Umbilical cord (tissue), 2 donors: ENCODE results near the gene COL20A1. TPM values are rescaled to one million over a fixed set of nuclear protein-coding genes. Genes with fewer than 3 reads are reported as not detected.
A peak's percentile ranks its signal among the peaks of the same experiment; 100 is the strongest.

ENCODE experiments used
- DNase-seq: peaks from one replicate; pipeline ENCODE4 v3.0.0-alpha.2; 2015; ENCODE audit warnings: low spot score
- total RNA-seq: library from RNA; depleted of rRNA; stranded (reverse); fragments of >200 nt; gene quantifications from one replicate; pipeline ENCODE4 v1.2.3, GENCODE V29; 2014; ENCODE audit warnings: low replicate concordance; ENCODE audit not compliant: insufficient read depth

Gene COL20A1
- total RNA-seq, 1 donor from 2014 or later, result 1.2 TPM

DNA sequence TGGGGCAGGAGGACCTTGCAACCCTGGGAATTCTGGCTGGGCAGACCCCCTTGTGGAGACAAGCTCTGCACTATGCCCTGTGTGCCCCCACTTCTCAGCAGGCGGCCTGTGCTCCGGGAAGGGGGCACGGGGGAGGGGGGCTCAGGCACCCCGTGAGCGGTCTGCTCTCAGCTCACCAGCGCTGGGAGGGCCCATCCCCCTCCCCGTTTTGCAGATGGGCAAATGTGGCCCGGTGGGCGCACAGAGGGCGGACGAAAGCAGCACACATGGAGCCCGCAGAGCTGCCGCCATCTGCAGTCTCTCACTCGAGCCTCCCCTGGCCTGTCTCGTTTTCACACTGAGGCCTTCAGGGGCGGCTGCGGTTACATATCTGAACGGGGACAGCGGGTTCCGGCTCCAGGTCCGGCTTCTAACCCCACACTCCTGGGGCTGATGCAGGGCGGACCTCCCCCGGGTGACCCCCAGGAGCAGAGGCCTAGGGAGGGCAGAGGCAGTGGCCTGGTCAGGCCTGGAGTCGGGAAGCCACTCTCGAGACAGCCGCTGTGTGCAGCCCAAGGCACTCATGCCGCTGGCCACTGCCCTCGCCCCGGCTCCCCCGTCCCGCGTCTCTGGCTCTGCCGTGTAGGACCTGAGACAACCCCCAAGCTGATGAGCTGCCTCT lies 54.2 kb downstream of the COL20A1 start:
- DNase-seq, result no peak

DNA sequence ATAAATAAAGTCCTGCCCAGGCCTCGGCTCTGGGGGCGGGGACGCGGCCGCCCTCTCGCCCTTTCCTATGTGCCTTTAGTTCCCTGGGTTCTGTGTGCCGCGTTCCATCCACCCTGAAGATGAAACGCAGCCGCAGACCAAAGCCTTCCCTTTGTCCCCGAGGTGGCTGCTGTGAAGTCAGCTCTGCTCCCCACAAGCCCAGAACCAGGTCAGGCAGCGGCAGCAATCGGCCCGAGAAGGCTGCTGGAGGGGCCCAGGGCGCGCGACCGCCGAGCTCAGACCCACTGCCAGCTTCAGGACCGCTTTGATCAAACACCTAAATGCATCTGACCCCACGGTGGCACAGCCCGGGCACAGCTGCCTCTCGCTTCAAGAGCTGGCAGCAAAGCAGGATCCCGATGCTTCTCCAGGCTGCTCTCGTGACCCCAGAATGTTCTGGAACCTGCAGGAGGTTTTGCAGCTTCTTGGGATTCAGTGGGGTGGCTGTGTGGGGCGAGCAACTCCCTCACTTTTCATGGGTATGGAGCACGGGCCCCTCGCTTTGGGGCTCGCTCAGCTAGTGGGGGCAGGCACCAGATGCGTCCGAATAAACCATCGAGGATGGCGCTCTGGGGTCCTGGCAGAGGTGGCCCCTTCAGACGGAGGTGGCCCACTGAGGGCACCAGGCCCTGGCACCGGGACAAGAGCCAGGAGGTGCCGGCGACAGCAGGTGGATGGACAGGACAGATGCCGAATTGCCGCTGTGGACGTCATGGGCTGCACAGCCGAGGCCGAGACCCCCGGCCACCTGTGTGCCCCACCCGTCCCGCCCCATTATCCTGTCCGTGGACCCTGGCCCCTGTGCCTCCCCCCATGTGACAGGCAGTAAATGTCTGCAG lies 55.2 kb downstream of the COL20A1 start:
- DNase-seq, result no peak

- no peak for DNase-seq
Observed at GRCh38 chr20:63348828-63349515, 56.0 kb downstream of the COL20A1 start.

- no peak for DNase-seq
Observed at GRCh38 chr20:63349516-63349895, 56.5 kb downstream of the COL20A1 start.

- DNase-seq, result no peak
Observed at GRCh38 chr20:63350196-63350595, 57.2 kb downstream of the COL20A1 start.

GRCh38 chr20:63350597-63351325 lies 57.8 kb downstream of the COL20A1 start:
- no peak for DNase-seq

DNA sequence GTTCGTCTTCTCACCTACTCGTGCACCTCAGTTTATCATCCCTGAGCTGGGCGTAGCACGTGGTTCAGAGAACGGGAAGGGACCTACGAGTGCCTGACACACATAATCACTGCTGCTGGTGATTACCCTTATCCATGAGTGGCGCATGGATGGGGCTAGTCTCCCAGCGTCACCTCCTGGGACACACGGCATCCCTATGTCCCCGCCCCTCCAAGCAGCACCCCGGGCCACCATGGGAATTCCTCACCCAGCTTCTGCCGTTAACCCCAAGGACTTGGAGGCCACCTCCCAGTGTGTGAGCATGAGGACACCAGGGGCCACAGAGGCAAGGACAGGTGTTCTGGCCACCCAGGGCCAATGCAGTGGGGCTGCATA lies 58.3 kb downstream of the COL20A1 start:
- no peak for DNase-seq

DNA sequence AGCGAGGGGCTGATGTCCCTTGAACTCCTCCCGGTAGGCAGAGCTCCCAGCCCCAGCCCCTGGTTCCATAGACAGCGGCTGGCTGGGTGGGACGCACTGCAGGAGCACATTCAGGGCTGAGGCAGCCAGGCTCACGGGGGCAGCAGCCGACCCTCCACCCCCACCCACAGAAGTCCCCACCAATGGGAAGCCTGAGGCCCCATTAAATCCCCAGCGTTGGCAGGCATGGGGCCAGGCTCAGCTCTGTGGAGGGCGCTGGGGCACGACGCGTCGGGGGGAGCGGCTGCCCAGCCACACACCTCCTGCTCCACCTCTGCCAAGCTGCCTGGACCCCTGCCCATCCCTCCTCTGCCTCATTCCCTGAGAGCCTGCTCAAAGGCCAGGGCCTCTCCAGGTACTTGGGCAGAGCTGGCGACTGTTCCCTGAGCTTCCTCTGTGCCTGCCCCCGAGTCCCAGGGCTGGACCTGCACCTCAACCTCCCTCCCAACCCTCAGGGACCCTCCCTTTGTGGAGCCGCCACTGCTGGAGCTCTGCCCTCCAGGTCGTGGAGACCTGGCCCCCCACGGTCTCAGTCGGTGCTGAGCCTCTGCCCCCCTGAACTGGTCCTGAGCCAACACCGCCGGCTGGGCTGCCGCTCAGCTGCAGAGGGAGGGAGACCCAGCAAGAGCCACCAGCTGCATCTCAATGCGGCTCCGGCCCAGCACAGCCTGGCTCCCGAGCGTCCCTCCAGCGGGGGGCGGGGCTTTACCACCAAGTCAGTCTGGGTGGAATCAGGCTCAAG lies 59.0 kb downstream of the COL20A1 start:
- DNase-seq, result peak; percentile 48

GRCh38 chr20:63352811-63353221 lies 59.8 kb downstream of the COL20A1 start:
- DNase-seq, result no peak

DNA sequence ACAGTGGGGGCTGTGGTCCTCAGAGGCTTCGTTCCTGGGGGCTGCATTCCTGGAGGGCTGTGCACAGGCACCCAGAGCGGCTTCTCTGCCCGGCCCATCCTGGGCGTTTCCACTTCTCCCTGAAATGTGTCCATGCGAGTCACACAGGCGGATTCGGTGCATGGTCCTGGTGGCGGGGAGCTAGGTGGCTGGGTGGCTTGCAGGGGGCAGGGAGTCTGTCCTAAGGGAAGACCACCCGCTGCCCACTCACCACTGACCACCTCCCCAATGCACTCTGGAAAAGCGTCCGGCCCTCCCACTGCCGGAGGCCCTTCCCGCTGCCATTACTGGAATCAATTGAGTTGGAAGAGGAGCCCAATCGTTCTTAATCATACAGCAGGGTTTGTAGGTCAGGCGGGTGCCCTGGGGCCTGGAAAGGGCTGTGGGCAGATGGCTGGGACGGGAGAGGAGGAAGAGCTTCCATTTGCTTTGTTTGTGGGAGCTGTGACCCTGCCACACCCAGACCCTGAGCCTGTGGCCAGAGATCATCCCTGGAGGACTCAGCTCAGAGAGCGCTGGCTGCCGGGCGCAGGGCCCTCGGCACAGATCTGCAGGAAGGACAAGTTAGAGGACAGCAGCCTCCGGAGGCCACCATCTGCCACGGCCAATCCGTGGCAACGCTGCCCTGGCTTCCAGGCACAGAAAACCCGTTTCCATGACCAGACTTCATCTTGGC lies 61.8 kb downstream of the COL20A1 start:
- DNase-seq, result no peak

DNA sequence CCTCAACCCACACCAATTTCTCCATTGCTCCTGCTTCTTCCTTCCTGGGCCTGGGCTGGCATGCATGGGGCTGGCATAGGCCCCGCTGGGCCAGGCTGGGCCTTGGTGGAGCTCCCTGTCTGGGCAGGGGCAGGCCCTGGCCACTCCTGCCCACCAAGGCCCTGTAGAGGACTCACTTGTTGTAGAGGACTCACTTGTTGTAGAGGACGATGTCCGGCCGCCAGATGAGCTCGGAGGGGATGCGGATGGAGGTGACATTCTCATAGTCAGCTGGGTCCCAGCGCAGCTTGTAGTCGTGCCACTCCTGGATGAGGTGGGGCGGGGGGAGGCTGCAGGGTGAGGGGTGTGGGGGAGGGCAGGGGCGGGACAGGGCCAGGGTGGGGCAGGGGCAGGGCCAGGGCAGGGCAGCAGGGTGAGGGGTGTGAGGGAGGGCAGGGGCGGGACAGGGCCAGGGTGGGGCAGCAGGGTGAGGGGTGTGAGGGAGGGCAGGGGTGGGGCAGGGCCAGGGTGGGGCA lies 62.9 kb downstream of the COL20A1 start:
- no peak for DNase-seq

- DNase-seq, result no peak
Observed at GRCh38 chr20:63356511-63356910, 63.5 kb downstream of the COL20A1 start.

- no peak for DNase-seq
Observed at GRCh38 chr20:63356931-63357879, 64.2 kb downstream of the COL20A1 start.

- DNase-seq, result no peak
Observed at GRCh38 chr20:63357921-63358905, 65.2 kb downstream of the COL20A1 start.

DNA sequence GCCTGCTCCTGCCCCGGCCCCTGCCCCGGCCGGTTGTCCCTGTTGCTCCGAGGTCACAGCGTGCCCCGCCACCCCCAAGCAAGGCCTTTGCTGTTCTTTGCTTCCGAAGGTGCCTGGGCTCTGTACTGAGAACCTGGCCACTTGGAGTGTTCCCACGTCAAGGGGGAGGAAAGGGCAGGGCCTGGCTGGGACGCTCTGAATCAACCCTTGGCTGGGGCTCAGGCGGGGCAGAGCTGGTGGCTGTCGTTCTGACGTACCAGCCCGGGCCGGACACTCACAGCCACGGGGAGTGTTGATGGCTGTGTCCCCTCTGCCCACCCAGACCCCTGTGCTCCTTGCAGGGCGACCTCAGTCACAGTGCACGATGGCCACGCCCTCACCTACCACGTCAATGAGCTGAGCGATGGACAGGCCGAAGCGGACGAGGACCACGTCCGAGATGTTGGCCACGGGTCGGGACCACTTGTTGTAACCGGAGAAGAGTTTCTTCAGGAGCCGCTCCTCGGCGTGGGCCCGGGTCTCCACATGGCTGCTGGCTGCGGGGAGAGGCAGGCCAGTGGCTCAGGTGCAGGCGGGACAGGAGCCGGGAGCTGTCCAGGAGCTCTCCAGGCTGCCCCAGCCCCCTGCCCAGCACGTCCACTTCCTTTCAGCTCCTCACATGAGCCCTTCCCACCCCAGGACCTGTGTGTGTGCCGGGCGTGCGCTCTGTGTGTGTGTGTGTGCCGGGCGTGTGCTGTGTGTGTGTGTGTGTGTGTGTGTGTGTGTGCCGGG lies 66.4 kb downstream of the COL20A1 start:
- DNase-seq, result no peak

DNA sequence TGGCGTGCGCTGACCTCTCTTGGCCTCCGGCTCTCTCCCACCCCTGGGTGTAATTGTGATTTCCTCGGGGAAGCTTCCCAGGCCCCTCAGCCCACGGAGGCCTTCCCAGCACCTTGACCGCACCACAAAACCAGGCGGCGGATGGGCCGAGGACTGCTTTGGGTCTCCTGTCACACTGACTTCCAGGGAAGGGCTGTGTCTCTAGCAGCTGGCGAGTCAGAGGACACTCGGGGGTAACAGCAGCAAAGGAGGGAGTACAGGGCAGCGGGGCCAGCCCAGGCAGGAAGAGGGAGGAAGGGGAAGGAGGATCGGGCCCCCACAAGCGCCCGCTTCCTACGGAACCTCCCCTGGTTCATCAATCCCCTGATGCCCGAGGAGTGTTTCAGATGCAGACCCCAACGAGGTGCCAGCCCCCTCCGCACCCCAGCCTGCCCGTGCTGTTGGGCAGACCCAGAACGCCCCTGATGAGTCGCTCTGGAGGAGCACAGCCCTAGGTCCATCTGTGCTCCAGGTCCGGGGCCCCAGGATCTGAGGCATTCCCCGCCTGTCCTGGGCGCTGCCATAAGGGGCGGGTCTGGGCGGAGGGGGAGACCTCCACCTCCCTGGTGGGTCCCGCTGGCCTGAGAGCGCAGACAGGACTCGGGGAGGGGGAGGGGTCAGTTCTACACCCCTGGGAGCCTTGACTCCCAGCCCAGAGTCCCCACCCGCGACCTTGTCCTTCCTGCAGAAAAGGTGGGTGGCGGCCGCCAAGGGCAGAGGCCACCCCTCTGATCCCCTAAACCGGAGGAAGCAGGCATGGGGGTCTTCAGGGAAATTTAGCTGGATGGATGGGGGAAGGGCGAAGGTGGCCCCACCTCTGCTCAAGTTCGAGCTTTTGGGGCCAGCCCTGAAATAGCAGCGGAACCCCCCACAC lies 67.2 kb downstream of the COL20A1 start:
- DNase-seq, result no peak
